Measurements from ENCODE around the gene N4BP2L2.
"Not testable (repeated sequence)": the region's sequence is repeated elsewhere in the genome, so short reads cannot be mapped to it uniquely, and the experiment has no call there.

The N4BP2L2 gene

DNA sequence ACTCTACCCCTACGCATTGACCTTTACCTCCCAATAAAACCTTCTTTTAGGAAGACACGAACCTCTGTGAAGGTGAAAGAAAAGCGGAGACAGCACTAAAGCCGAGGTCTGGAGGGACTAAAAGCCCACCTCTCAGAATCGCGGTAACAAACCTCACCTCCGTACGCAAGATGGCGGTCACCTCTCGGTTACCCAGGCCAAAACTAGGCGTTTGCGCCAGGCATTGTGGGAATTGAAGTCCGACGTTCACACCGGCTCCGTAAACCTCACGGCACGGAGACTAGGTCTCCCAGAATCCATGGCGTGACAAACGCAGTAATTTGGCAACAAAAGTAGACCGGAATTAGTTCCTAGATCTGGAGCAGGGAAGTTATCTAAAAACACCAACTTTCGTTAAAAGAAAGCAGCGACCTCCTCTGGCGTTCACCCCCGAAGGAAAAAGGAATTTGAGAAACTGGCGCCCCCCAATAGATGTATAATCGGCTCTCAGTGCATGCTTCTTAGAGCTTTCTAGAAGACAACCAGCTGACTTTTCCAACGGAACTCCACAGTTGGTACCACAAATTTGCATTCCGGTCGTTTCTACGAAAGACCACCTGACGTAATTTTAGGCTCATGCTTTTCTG is at the start of gene N4BP2L2:
TSS of gene N4BP2L2 (minus strand) at position 175 of the 626 bp plus-strand sequence. CDS start 1,768 bp downstream, outside the sequence.
- peak; percentile 85 for DNase-seq

DNA sequence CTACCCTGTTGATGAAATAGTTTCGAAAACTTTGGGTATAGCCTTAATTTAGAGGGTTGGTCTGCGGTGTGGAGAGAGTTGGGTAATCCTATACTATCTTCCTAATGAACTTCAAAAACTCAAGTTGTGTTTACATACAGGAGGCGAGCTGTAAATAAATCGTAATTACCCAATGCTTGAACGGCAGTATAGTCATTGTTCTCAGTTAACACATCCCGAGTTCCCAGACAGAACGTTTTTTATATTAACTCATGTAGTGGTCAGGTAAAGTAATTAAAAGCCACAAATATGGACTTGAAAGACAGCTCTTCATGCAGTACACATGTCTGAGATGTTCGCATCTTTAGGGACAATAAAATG is 49.2 kb upstream of the N4BP2L2 start:
- peak; percentile 0 for DNase-seq

DNA sequence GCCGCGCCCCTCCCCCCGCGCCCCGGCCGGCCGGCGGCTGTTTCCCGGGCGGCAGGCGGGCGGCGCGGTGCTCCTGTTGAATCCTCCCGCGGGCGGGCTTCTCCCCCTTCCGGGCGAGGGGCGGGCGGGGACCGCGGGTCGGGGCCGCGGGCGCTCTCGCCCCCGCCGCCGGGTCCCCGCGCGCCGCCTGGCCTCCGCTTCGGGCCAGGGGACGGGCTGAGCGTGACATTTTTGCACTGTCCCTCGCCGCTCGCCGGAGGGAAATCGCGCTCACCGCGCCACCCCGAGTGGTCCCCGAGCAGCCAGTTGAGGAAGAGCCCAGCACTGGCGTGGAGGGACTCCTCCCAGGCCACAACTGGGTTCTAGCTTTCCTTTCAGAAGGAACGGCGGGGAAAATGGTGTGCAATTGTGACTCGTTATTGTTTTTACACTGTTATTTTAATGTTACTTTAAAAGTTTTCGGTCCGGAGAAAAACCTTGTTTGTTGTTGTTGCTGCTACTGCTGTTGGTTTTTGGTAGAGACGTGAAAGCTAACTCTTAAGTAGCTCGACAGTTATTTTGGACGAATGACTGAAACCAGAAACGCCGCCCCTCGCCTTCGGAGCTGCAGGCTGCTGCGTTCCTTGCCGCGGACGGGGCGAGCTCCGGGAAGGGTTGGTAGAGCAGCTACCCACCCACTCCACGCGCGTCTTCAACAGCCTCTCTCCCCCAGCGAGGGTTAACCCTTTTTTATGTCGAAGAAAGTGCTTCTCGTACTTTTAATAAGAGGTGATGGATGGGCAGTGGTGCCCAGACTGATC is 48.6 kb upstream of the N4BP2L2 start:
- peak; percentile 4 for DNase-seq

DNA sequence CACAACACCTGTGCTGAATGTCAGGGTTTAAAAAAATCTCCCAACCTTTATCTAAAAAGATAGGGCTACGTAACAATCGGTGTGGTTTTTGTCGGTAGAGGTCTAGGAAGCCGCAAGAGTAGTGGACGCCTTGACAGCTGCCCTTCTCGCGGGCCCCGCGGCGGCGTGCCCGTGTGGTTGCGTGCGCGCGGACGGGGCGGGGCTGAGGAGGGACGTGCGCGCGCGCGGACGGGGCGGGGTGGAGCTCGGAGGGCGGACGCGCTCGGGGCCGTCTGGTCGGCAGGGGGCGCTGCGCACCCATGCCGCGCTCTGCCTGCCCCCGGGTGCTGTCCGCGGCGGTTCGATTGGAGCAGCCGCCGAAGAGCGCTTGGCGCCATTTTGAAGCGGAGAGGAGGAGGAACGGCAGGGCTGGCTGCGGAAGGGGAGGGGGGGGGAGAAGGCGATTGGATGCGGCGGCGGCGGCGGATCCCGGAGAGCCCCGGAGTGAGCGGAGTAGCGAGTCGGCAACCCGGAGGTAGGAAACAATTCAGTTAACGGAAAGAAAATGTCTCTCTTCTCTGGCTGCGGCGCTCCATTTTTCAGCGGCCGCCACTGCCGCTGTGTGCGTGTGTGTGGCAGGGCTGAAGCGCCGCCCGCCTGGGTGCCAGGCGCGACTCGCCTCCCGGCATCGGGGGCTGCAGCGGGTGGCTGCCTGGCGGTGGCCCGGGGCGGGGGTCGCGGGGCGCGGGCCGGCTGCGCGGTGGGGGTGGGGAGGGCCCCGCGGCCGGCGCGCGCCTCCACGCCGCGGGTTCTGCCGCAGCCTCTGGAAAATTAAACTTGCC is 47.7 kb upstream of the N4BP2L2 start, which contains the start of gene PDS5B:
TSS of gene PDS5B (plus strand) at position 373 of the 821 bp plus-strand sequence. CDS start 62,321 bp downstream, outside the sequence.
- DNase-seq: peak; percentile 86

DNA sequence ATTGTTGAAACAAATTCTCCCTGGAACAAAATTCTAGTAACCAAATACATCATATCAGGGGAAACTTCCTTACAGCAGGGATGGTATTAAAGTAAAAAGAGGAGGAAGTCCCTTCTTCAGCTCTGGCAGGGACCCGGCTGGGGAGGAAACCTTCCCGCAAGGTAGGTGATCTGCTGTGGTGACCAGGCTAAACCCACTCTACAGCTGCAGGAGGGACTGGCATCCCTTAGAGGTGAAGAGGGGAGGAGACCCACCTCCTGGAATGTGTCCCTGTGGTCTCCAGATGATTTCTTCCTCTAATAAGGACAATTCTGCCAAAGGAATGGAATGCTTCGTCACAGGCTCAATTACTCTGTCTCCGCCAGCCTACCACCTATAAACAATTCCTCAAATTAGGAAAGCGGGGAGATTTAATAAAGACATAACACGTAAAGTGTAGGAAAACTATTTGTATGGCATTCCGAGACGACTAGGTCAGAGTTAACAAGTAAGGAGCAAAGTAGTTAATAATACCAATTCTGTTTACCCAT is 47.0 kb upstream of the N4BP2L2 start:
- DNase-seq: no peak

DNA sequence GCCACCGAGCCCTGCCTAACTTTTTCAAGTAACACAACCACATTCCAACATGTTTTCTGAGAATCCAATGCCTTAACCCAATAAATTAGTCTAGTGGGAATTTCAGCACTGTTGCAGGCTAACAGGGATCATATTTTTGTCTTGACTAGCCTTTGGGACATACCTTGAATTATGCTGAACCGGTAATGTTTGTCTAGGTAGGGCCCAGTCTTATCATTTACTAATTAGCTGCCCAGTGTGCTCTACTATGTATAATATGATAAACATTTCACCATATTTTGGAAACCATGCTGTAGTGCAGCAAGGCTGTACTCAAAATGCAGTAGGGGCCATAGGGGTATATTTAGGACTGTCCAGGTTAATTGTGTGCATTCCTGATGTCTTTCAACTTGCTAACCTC is 44.4 kb upstream of the N4BP2L2 start:
- no peak for DNase-seq

DNA sequence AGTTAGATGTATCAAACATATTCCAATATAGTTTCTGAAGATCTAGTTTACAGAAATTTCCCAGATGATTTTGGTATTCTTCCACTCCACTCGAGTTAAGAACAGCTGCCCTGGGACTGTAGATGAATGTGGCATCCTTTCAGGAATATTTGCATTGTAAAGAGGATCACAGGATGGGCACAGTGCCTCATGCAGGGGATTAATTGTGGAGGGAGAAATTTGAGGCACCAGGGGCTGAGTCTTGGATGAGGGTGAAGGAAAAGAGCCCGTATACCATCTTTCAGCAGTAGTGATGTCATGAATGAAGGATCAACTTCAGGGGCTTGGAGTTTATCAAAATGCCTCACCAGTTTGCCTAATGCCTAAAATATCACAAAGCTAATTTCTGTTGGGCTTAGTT is 43.7 kb upstream of the N4BP2L2 start:
- no peak for DNase-seq

DNA sequence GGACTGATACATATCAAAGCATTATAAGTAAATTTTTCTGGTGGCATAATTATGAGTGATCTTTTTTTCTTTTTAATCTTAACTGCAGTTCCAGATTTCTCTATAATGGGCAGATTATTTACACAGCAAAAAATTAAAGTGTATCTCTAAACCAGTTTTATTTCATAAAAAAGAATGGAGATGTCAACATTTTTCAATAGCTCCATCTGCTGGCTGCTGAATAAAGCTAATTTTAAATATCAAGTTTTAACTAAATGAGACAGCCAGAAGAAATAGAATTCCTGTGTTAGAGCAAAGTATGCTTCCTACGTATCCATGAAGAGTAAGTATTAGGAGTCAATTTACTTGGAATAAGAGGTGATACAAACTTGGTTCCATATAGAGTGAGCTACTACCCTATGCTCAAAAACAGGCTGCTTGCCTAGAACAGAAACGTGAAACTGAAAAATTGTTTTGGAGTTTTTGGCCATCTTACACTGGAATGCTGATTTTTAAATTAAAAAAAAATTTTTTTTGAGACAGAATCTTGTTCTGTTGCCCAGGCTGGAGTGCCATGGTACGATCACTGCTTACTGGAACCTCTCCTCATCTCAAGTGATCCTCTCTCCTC is 42.7 kb upstream of the N4BP2L2 start:
- DNase-seq: no peak

DNA sequence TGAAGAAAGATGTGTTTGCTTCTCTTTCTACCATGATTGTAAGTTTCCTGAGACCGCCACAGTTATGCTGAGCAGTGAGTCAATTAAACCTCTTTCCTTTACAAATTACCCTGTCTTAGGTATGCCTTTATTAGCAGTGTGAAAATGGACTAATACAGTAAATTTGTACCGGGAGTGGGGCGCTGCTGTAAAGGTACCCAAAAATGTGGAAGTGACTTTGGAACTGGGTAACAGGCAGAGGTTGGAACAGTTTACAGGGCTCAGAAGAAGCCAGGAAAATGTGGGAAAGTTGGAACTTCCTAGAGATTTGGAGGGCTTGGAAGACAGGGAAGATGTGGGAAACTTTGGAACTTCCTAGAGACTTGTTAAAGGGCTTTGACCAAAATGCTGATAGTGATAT is 38.4 kb upstream of the N4BP2L2 start:
- DNase-seq: no peak

DNA sequence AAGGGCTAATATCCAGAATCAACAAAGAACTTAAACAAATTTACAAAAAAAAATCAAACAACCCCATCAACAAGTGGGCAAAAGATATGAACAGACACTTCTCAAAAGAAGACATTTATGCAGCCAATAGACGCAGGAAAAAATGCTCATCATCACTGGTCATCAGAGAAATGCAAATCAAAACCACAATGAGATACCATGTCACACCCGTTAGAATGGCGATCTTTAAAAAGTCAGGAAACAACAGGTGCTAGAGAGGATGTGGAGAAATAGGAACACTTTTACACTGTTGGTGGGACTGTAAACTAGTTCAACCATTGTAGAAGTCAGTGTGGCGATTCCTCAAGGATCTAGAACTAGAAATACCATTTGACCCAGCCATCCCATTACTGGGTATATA is 37.1 kb upstream of the N4BP2L2 start:
- not testable (repeated sequence) for DNase-seq

DNA sequence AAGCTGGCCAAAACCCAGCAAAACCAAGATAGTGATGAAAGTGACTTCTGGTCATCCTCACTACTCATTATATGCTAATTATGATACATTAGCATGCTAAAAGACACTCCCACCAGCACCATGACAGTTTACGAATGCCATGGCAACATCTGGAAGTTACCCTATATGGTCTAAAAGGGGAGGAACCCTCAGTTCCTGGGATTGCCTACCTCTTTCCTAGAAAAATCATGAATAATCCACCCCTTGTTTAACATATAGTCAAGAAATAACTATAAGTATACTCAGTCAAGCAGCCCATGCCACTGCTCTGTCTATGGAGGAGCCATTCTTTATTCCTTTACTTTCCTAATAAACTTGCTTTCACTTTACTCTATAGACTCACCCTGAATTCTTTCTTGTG is 22.2 kb upstream of the N4BP2L2 start:
- DNase-seq: not testable (repeated sequence)

DNA sequence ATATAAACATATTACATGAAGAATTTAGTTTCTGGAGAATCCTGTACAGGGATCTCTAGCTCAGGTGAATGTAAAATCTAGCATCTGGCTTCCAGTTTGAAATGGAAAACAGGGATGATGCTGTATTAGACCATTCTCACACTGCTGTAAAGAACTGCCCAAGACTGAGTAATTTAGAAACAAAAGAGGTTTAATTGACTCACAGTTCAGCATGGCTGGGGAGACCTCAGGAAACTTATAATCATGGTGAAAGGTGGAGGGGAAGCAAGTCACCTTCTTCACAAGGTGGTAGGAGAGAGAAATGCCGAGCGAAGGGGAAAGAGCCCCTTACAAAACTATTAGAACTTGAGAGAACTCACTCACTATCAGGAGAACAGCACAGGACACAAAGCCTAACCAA is 17.0 kb upstream of the N4BP2L2 start:
- no peak for DNase-seq

DNA sequence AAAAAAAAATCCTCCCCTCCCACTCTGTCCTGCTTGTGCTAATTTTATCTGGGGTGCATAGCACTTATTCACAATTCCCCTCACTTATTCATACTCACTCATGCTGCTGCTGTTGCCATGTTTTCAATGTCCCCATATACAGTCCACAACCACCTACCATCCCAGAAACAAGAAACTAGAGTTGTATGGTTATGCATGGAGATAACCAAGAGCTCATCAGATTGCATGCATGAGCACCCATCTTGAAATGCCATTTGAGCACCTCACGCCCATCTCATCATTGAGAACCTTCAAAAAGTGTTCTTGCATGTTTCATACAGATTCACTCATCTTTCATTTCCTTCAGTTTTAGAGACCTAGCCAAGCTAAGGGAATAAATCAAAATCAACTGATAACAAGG is 15.1 kb upstream of the N4BP2L2 start:
- no peak for DNase-seq

DNA sequence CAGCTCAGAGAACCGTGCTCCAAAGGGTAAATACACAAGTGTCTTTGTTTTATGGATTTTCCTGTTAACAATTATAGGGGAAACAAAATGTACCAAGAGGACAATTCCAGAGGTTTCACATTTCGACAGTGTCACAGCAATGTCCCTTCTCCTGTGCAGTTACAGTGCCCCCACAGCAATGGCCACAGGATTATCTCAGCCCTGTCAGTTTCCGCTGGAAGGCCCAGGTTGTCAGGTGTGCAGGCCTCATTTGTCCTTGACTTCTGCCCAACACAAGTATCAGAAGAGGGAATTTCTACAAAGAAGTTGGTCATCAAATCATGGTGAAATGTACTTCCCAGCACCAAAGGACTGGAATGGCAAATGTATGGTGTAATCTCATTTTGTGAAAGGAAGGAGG is 11.2 kb upstream of the N4BP2L2 start:
- no peak for DNase-seq

DNA sequence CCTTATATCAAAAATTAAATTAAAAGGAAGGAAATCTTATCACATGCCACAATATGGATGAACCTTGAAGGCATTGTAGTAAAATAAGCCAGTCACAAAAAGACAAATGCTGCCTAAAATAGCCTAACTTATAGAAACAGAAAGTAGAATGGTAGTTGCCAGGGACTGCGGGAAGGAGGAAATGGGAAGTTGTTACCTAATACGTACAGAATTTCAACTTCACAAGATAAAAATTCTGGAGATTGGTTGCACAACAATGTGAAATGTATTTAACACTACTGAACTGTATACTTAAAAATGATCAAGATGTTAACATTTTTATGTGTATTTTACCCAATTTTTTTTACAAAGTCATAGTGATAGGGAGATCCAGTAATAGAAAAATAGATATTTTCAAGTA is 10.2 kb upstream of the N4BP2L2 start:
- no peak for DNase-seq

DNA sequence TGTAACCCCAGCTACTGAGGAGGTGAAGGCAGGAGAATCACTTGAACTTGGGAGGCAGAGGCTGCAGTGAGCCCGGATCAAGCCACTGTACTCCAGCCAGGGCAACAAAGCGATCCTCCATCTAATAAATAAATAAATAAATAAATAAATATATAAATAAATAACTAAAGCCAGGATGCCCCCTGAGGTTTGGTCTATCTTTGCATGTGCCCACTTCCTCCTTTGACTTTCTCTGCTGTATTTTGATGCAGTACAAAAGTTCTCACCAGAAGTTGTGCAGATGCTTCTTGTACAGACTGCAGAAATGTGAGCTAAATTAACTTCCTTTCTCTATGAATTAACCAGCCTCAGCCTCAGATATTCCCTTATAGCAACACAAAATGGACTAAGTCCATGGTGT is 6.5 kb upstream of the N4BP2L2 start:
- DNase-seq: no peak

DNA sequence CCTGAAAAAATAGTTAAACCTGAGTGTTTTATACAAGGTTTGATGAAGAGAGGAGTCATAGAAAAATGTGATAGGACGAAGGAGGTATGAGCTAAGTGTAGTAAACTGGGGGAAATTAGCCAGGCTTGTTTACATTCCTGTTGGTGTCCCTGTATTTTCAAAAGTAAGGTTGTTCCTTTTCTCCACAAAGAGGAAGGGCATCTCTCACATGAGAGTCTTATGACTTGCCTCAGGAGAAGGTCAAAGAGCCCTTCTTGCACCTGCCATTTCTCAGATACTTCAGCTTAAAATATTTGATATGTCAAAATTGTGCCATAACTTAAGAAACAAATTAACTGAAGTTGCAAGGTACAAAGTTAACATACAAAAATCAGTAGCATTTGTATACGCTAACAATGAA is 3.6 kb upstream of the N4BP2L2 start:
- no peak for DNase-seq

DNA sequence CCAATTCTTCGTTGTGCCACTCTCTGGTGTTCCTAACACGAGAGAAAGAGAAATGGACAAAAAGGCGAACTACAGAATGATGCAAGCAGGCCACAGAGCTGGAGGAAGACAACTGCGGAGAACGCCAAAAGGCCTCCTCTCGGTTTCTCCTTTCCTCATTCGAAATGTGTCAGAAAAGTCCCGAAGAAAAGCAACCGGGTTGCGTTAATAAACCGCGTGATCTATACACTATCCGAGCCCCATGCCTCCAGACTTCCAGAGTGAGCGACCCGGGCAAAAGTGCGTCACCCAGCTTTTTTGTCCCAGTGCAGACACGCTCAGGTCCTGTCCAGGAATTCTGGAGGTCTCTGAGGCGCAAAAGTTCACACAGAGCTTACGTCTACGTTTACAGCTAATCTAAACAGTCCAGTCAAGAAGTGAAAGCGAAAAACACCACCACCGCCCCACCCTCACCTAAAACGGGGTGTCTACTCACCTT is 413 bp downstream of the N4BP2L2 start:
- no peak for DNase-seq

DNA sequence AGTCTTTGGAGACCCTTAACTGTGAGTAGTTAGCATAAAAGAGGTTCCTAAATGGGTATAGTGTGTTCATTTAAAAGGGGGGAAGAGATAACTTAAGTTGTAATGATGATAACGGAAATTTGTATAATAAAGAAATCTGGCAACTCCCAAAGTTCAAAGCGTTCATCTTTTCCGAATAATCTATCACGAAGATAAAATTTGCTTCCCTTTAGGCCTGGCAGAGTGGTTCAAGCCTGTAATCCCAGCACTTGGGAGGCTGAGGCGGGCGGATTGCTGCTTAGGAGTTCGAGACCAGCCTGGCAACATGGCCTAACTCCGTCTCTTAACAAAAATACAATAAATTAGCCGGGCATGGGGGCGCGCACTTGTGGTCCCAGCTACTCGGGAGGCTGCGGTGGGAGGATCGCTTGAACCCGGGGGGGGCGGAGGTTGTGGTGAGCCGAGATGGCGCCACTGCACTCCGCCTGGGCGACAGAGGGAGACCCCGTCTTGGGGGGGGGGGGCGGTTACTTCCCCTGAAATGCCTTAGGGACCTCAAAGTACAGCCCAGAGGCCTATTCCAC is 934 bp downstream of the N4BP2L2 start:
- no peak for DNase-seq

DNA sequence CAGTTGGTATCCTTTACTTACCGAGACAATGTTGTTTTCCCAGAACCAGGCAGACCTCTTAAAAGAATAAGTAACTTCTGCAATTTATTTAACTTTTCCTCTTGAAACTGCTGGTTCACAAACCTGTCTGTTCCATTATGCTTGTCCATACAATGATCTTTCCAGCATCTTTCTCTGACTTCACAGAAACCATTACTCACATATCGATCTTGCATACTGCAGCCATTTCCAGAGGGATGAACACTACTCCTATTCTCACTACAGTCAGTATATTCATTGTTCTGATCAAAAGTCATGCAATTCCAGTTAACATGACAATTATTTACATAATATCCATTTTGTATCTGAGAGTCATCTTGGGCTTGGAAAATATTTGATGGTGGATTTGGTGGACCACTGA is 2.8 kb downstream of the N4BP2L2 start:
- DNase-seq: no peak

DNA sequence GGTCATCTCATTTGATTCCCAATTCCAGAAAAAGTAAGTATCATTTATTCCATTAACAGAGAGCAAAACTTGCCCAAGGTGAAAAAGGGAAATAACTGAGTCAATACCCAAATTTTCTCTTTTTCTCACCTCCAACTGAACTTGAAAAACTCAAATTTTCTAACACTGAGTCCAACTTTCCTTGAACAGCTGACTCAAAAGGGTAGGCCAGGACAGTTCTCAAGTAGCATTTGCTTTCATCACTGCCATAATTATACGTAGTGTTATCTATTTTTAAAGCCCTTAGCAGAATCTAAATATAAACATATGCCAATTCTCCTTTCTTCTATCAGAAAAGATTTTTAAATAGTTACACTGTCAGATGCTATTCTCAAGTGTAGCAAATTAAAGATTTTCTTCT is 3.5 kb downstream of the N4BP2L2 start:
- DNase-seq: no peak

DNA sequence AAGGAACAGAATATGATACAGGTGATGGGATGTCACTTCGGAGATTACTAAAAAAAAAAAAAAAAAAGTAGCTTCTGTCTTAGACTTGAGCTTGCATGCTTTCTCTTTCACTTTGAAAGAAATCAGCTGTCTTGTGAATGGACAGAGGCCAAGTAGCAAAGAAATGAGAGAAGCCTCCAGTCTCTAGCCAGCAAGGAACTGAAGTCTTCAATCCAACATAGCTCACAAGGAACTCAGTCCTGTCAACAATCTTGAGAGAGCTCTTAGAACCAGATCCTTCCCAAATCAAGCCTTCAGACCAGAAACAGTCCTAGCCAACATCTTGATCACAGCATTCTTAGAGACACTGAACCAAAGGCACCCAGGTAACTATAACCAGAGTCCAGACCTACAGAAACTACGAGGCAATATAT is 7.7 kb downstream of the N4BP2L2 start:
- no peak for DNase-seq

DNA sequence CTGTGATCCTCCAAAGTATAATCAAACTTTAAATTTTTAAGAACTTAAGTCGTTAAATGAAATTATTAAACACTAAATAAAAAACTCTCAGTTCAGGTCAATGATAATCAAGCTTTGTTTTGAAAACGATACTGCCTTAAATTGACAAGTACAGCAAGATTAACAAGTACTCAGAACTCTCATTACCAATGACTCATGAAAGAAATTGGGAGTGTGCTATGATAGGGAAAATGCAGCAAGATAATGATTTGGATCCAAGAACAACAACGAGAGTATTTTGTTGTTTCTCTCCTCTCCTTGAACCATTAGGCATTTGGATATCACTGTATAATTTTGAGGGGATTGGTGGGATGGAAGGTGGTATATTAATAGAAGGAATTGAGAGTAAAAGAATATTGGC is 10.2 kb downstream of the N4BP2L2 start:
- no peak for DNase-seq
